ENCODE measurements around the gene ECPAS. TPM values are rescaled to one million over a fixed set of nuclear protein-coding genes. Genes with fewer than 3 reads are reported as not detected.

The ECPAS gene
- total and polyA plus RNA-seq, 2 experiments from 2014 or later: 32.9 to 51.1 TPM

DNA sequence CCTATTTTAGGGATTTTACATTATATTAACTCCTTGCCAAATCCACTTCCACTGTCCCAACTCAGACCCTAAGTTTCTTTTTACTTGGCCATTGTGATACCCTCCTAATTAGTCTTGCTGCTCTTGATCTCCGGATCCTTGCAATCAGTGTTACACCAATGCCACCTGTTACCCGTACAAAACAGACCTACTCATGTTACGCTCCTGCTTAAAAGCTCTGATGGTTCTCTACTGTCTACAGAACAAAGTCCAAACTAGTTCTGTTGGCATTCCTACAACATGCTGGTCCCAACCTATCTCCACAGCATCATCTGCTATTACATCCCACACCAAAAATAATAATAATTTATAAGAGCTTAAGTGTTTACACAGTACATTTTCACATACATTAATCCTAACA is 9.8 kb downstream of the ECPAS start:
- H3K4me2 ChIP-seq (ENCODE audit: unreplicated experiment): no peak overlapping the region
- H3K79me2 ChIP-seq (ENCODE audit: insufficient read depth): peaks cover 100% of the 10 kb centered on the region
- WGBS, 2 experiments (ENCODE audit: low coverage in 1 of 2, low lambda C conversion rate in 2 of 2, missing lambda C conversion rate in 2 of 2): 69 to 74% methylated on average over 3 of the region's 3 CpGs
- peaks cover 6% of the 10 kb centered on the region; the same call in 1 of the 2 replicates for H3K4me1 ChIP-seq (ENCODE audit: insufficient read depth)
- no peaks in the 10 kb centered on the region for H3K27me3 ChIP-seq (replicated peaks; ENCODE audit: insufficient read depth)
- 0 out of 2 replicates have a peak, but pooled peaks cover 3% of the 10 kb centered on the region for H3F3A ChIP-seq (ENCODE audit: insufficient read depth)
- no peaks in the 10 kb centered on the region for H3K9me3 ChIP-seq (ENCODE audit: low read depth)
- in situ Hi-C loops (cut with MboI): no loop called here
- no peak for DNase-seq
- no peaks in the 10 kb centered on the region for H3K36me3 ChIP-seq (ENCODE audit: low read depth)
- TF ChIP-seq EZH2 (IDR thresholded peaks at IDR 0.05; ENCODE audit: insufficient read depth, poor library complexity, severe bottlenecking) (no peak), EZH2phosphoT487 (IDR thresholded peaks at IDR 0.05; ENCODE audit: insufficient read depth, low read depth) (no peak)
- no peak overlapping the region for H3K9ac ChIP-seq
- no peak overlapping the region for H3K27ac ChIP-seq
- H3K4me3 ChIP-seq: no peak overlapping the region
- H3K9me2 ChIP-seq (ENCODE audit: insufficient read depth): no peaks in the 10 kb centered on the region
- H4K20me1 ChIP-seq (ENCODE audit: insufficient read depth): peaks cover 18% of the 10 kb centered on the region
- no peak overlapping the region for H2AFZ ChIP-seq

DNA sequence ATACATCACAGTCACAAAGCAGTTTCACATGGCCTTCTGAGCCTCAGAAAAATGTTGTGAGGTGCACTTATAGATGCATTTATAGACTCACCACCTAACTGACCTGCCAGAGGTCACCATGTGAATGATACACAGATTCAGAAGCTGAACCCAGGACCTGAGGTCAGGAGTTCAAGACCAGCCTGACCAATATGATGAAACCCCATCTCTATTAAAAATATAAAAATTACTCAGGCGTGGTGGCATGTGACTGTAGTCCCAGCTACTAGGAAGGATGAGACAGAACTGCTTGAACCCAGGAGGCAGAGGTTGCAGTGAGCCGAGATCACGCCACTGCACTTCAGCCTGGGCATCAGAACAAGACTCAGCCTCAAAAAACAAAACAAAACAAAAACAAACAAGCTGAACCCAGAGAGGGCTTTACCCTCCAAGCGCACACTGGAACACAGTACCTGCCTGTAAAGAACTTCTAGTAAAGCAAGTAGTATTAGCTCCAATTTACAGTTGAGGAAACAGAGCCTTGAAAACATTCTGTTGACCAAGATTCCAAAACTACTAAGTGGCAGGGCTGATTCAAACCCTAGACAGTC is 16.3 kb downstream of the ECPAS start:
- Histone ChIP-seq H3K4me3 (no peak overlapping the region), H4K20me1 (ENCODE audit: insufficient read depth) (peaks cover 12% of the 10 kb centered on the region; the same call in 1 of the 2 replicates), H3K9me2 (ENCODE audit: insufficient read depth) (no peaks in the 10 kb centered on the region), H3K79me2 (ENCODE audit: insufficient read depth) (peaks cover 100% of the 10 kb centered on the region), H3K9me3 (ENCODE audit: low read depth) (no peaks in the 10 kb centered on the region), H3K27ac (peak overlapping the region; percentile 16; the same call in 1 of the 2 replicates), H3K27me3 (replicated peaks; ENCODE audit: insufficient read depth) (no peaks in the 10 kb centered on the region), H2AFZ (no peak overlapping the region), H3K4me1 (ENCODE audit: insufficient read depth) (no peaks in the 10 kb centered on the region), H3K9ac (no peak overlapping the region), H3K4me2 (ENCODE audit: unreplicated experiment) (no peak overlapping the region), H3K36me3 (ENCODE audit: low read depth) (no peaks in the 10 kb centered on the region), H3F3A (ENCODE audit: insufficient read depth) (no peaks in the 10 kb centered on the region)
- 67 to 69% methylated on average over 4 of the region's 4 CpGs for WGBS, 2 experiments (ENCODE audit: low coverage in 1 of 2, low lambda C conversion rate in 2 of 2, missing lambda C conversion rate in 2 of 2)
- in situ Hi-C loops (cut with MboI): no loop called here
- no peak for DNase-seq
- TF ChIP-seq EZH2 (IDR thresholded peaks at IDR 0.05; ENCODE audit: insufficient read depth, poor library complexity, severe bottlenecking): no peak
- no peak for TF ChIP-seq EZH2phosphoT487 (IDR thresholded peaks at IDR 0.05; ENCODE audit: insufficient read depth, low read depth)

DNA sequence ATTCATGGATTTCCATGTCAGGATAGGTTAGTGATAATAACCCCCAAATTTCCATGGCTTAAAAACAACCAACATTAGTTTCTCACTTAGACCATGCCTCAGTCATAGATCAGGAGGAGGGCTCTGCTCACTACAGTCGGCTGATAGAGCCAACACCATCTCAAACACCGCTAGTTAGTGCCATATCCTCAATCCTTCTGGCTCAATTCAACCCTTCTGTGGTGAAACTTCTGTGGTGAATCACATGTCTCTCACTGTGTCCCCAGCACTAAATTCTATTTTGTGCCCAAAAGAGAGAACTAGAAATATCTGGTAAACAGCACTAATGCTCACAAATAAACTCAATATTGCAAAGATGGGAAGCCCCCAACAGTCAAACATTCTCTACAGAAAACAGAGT is 21.1 kb downstream of the ECPAS start:
- H3K9me3 ChIP-seq (ENCODE audit: low read depth): no peaks in the 10 kb centered on the region
- H2AFZ ChIP-seq: no peak overlapping the region
- no peak overlapping the region for H3K9ac ChIP-seq
- peaks cover 32% of the 10 kb centered on the region; the same call in 1 of the 2 replicates for H4K20me1 ChIP-seq (ENCODE audit: insufficient read depth)
- H3K4me3 ChIP-seq: no peak overlapping the region
- H3K4me1 ChIP-seq (ENCODE audit: insufficient read depth): no peaks in the 10 kb centered on the region
- peaks cover 100% of the 10 kb centered on the region for H3K79me2 ChIP-seq (ENCODE audit: insufficient read depth)
- H3K27me3 ChIP-seq (replicated peaks; ENCODE audit: insufficient read depth): no peaks in the 10 kb centered on the region
- H3K4me2 ChIP-seq (ENCODE audit: unreplicated experiment): no peak overlapping the region
- TF ChIP-seq EZH2phosphoT487 (IDR thresholded peaks at IDR 0.05; ENCODE audit: insufficient read depth, low read depth) (no peak), EZH2 (IDR thresholded peaks at IDR 0.05; ENCODE audit: insufficient read depth, poor library complexity, severe bottlenecking) (no peak)
- 74 to 76% methylated on average over 2 of the region's 2 CpGs for WGBS, 2 experiments (ENCODE audit: low coverage in 1 of 2, low lambda C conversion rate in 2 of 2, missing lambda C conversion rate in 2 of 2)
- in situ Hi-C loops (cut with MboI): no loop called here
- H3K36me3 ChIP-seq (ENCODE audit: low read depth): no peaks in the 10 kb centered on the region
- DNase-seq: no peak
- no peaks in the 10 kb centered on the region; the same call in none of the 2 replicates for H3F3A ChIP-seq (ENCODE audit: insufficient read depth)
- no peaks in the 10 kb centered on the region for H3K9me2 ChIP-seq (ENCODE audit: insufficient read depth)
- no peak overlapping the region for H3K27ac ChIP-seq

DNA sequence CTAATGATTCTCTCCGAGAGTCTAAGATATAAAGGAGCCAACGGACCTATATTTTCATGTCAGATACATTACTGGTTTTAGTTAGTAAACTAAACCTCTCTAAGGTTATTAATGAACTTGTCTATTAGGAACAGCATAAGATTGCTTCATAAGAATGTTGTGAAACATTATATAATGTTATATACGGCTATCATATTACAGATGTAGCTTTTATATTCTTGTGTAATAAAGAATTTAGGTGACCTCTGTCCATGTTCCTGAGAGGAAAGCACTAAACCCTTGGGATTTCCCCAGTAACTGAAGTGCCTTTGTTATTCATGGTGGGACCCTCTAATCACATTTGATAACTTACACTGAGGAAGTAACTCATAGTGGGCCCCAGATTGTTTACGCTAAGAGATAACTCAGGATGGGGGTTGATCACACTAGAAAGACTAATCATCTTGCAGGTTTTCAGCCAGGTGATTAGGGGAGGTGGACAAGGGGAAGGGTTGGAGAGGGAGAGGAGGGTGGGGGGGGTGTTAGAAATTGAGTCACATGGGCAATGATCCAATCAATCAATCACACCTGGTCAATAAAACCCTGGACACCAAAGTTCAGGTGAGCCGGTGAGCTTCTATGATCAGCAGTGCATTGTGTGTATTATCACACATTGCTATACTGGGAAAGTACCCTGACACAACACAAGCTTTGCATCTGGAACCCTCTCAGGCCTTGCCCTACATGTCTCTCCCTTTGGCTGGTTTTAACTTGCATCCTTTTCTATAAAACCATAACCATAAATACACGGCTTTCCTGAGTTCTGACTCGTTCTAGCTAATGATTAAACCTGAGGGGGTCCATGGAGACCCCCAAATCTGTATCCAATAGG is 25.8 kb downstream of the ECPAS start:
- Histone ChIP-seq H4K20me1 (ENCODE audit: insufficient read depth) (peaks cover 42% of the 10 kb centered on the region), H2AFZ (no peak overlapping the region), H3K9ac (no peak overlapping the region), H3K4me1 (ENCODE audit: insufficient read depth) (no peaks in the 10 kb centered on the region), H3K4me2 (ENCODE audit: unreplicated experiment) (no peak overlapping the region), H3K79me2 (ENCODE audit: insufficient read depth) (peaks cover 100% of the 10 kb centered on the region), H3K36me3 (ENCODE audit: low read depth) (no peaks in the 10 kb centered on the region; the same call in 1 of the 2 replicates), H3F3A (ENCODE audit: insufficient read depth) (no peaks in the 10 kb centered on the region; the same call in none of the 2 replicates), H3K27me3 (replicated peaks; ENCODE audit: insufficient read depth) (no peaks in the 10 kb centered on the region), H3K9me3 (ENCODE audit: low read depth) (no peaks in the 10 kb centered on the region), H3K4me3 (no peak overlapping the region), H3K27ac (no peak overlapping the region), H3K9me2 (ENCODE audit: insufficient read depth) (no peaks in the 10 kb centered on the region)
- 84 to 88% methylated on average over 7 of the region's 7 CpGs for WGBS, 2 experiments (ENCODE audit: low coverage in 1 of 2, low lambda C conversion rate in 2 of 2, missing lambda C conversion rate in 2 of 2)
- TF ChIP-seq EZH2 (IDR thresholded peaks at IDR 0.05; ENCODE audit: insufficient read depth, poor library complexity, severe bottlenecking) (no peak), EZH2phosphoT487 (IDR thresholded peaks at IDR 0.05; ENCODE audit: insufficient read depth, low read depth) (no peak)
- in situ Hi-C loops (cut with MboI): no loop called here
- DNase-seq: no peak
